GM21717 (cell line): ENCODE data around the gene PTPRN2.
"Not testable (repeated sequence)": the region's sequence is repeated elsewhere in the genome, so short reads cannot be mapped to it uniquely, and the experiment has no call there.

Experiments
- ATAC-seq: cut with Tn5 transposase; IDR thresholded peaks from one replicate; pipeline ENCODE4 v1.9.1; 2021; ENCODE audit warnings: mild to moderate bottlenecking, moderate library complexity; ENCODE audit not compliant: unreplicated experiment

Gene PTPRN2

DNA sequence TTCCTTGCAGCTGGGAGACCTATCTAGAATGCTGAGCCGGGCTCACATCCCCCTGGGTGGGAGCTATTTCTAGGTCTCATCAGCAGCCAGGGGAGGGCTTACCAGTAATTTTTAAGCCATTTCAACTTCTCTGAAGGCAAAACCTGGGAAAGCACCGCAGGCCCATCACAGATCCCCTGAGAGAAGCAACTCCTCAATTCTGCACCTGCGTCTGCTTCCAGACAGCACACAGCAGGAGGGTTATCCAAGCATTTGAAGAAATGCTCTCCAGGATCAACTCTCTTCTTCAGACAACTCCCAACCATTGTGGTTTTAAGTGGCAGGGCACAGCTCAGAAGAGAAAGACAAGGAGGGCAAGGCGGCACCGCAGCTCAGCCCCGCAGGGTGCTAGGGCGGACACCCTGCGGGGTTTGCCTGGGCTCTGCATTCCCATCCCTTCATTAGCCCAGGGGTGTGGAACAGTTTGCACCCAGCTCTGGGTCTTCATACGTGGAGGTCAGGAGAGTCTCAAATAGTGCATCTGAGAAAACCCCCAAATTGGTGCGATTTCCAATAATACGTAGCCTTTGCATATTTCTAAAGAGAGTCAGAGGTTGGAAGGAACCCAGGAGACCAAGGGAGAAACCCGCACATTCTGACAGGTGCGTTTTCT, 632.1 kb downstream of the PTPRN2 start:
- no peak for ATAC-seq

DNA sequence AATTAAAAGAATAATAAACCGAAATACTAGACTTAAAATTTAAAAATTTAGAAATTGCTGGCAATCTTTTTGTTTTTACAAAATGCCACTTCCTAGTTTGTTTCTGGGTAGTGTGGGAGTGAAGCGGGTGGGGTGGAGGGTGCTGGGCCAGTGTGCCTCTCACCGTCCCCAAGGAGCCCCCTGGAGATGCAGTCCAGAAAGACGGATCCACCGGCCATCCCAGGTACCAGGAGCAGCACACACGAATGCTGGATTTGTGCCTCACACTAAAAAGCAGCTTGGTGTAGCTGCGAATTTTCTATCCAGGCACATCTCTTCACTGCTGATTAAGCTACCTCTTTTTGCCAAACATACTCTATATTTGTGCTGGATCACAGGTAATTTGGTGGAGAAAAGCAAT, 632.7 kb downstream of the PTPRN2 start:
- no peak for ATAC-seq

DNA sequence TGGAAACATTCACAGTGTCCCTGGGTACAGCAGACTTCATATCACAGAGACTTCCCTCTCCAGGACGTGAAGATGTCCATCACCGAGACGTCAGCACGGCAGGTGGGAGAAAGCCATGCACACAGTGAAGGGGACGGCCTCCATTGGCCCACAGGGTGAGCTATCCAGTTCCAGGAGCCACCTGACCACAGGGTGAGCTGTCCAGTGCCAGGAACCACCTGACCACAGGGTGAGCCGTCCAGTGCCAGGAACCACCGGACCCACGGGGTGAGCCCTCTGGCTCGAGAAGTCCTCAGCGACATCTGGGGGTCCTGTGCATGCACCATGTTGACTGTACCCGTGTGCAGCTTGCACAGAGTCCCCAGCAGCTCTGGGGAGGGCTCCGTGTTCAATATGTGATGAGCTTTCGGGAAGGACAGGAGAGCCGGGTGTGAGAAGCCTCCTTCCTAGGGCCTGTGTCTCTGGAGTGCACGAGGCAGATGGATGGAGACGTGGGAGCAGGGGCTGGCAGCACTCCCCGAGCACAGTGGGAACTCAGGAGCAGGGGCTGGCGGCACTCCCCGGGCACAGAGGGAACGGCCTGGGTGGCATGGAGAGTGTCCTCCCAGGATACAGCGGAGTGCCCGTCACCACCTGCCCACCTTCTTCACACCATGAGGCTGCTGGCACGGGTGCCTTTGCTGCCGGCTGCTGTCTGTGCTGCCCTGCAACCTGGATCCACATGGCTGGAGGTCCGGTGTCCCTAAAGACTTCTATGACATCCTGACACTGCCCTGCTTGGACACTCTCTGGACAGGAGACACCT, 634.6 kb downstream of the PTPRN2 start:
- ATAC-seq, result no peak

DNA sequence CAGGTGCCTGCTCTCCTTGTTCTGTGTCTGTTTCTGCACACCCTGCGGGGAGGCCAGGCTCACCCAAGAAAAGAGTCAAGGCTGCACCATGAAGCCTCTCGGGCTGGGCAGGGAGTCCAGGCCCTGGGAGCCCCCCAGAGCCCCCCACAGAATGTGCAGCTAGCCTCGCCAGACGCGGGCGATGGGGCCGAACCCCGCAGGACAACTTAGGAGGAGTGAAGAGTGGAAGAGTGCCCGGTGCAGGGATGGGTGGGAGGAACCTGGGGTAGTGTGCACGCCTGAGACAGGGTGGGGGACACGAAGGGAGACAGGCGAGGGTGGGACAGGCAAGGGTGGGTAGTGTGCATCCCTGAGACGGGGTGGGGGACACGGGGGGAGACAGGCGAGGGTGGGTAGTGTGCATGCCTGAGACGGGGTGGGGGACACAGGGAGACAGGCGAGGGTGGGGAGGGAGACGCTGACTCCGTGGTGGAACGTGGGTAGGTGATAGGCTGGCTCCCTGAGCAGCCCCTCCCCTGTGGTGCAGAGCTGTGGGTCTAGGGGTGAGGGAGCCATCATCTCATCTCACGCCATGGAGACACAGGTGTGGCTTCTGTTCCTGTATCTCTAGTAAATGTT, 635.5 kb downstream of the PTPRN2 start:
- ATAC-seq, result no peak

DNA sequence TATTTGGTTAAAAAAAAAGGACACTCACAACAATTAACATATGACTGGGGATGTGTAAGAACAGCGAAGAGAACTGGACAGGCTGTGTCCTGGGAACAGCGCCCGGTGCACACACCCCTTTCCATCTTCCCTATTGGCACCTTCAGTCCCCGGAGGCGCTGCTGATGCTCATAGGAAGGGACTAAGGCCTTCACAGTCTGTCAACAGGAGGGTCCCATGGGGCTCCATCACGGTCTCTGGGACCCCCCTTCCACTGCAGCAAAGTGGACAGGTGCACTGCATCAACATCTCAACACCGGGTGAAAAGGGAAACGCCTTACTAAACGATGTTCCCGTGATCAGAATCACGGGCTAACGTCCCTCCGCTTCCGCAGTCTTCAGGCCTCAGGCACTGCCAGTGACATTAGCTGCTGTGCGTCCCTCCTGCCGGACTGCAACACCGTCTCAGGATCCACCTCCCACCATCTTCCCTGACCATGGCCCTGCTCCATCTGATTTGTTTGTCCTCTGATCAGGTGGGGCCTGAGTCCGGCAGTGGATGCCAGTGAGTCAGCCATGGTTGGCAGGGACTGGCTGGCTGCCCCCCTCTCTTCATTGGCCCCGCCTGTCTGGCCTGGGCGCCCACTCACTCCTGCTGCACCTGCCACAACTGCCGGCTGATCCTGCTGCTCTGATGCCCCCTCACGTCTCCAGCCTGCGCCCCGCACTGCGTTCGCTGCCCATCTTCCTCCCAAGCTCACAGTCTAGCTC, 636.1 kb downstream of the PTPRN2 start:
- ATAC-seq, result no peak

DNA sequence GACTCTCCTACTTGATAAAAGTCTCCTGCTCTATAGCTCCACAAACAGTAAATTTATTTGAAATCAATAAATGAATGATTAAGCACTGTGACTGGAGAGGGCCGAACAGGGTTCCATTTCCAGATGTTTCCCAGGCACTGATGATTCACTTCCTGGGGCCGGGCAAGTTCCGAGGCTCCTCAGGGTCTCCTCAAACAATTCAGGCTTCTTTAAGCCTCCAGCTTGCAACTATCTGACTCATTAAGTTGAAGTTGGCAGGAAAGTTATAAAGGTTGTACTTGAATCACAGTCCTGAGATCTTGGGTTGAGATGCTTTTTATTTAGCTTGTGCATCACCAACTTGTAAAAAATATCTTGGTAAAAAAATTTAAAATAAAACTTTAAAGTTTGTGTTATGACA, 637.9 kb downstream of the PTPRN2 start:
- ATAC-seq, result no peak

DNA sequence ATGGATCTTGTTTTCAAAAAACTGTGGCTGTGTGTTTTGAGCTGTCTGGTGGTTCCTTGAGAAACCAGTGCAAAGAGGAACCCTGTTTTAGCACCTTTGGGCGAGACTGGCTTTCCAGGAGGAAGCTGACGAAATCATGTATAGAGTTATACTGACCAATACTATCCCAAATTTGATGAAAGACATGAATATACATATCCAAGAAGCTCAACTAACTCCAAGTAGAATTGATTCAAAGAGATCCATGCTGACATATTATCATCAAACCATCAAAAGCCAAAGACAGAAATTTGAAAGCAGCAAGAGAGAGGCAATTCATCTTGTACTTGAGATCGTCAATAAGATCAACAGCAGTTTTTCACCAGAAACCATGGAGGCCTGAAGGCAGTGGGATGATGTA, 640.1 kb downstream of the PTPRN2 start:
- no peak for ATAC-seq

DNA sequence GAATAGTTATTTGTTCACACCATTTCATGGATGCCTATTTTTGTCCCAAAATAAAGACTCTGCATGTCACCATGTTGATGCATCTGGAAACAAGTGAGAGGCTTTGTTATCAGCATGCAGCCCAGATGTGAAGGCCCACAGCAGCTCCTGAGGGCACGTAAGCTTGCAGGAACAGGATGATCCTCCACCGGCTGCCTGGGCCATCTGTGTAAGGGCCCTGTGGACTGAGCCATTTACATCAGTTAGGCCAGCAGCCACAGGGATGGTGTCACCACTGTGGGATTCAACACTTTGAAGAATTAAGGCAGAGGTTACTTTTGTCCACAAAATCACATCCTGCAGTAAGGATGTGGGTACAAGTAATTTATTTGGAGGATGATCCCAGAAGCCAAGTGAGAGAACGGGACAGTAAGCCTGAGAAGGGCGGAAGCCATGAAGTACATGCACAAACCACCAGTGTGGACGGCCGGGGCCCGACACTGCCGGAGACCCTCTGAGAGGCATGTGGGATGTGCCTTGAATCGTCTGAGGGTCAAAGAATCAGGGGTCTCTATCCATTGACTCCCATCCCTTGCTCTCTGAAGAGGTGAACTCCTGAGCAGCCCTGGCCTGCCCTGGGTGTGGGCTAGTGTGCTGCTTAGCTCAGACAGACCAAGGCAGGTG, 641.1 kb downstream of the PTPRN2 start:
- no peak for ATAC-seq

DNA sequence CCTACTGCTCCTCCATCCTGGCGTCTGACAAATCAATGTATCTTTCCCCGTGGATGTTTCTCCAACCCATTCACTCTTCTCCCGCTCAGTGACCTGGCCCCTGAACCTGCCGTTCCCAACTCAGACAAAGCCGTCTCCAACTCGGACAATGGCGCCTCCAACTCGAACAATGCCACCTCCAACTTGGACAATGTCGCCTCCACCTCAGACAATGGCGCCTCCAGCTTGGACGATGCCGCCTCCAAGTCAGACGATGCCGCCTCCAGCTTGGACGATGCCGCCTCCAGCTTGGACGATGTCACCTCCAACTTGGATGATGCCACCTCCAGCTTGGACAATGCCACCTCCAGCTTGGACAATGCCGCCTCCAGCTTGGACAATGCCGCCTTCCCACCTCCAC, 642.2 kb downstream of the PTPRN2 start:
- ATAC-seq, result no peak

DNA sequence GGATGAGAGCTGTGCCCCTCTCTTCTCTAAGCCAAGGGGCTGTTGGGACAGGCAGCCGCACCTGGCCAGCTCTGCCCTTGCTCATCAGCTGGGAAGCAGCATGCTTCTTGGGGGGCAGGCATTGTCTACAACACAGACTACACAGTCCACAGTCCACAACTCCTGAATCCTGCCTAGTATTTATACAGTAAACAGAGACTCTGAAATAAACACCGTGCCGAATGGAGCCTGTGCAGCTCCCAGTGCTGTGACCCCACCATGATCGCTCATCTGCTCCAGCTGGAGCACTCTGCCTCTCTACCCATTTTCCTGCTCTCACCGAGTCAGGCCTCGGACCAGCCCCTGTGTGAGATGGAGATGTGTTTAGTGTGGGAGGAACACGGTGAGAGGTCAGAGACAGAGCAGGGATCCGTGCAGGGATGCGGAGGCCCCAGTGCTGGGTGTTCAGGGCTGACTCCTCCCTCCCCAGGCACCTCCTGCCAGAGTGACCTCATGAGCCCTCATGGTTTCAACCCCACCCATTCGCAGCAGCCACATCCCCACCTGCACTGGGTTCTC, 642.8 kb downstream of the PTPRN2 start:
- ATAC-seq, result no peak

DNA sequence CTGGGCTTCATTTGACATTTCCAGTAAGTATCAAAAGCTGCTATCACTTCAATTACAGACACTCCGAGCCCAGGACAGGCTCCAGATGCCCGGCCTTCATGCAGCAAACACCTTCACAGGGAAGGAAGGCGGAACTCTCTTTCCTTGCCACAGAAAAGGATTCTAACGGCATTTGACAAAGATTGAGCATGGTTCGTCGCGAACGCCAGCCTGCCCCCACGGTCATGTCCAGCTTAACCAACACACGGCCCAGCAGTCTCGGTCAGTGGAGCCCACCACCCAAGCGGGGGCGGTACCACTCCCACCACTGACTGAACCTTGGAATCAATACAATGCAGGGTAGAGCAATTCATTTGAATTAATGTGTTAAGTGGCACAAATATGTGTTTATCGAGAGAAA, 643.6 kb downstream of the PTPRN2 start:
- no peak for ATAC-seq

DNA sequence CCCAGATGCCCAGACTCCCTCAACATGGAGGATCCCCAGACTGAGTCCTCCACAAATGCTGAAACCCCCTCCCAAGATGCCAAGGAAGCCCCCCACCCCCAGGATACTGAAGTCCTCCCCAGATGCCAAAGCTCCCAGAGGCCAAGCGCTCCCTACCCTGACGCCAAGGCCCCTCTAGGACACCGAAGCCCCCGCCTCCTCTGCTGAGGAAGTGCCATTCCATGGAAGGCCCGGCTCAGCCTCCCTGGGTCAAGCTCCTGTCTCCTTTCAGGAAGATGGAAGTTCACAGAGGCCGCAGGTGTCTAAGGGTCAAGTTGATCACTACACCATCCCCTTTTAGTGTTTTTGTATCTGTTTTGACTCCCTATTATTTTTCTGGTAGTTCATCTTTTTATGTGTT, 644.1 kb downstream of the PTPRN2 start:
- ATAC-seq, result no peak

DNA sequence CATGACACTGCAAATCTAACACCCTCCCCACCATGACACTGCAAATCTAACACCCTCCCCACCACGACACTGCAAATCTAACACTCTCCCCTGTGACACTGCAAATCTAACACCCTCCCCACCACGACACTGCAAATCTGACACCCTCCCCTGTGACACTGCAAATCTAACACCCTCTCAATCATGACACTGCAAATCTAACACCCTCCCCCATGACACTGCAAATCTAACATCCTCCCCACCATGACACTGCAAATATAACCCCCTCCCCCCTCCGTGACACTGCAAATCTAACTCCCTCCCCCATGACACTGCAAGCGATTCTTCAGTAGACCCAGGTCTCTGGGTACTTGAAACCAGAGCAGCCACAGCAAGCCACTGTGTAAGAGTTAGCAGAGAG, 646.4 kb downstream of the PTPRN2 start:
- no peak for ATAC-seq

DNA sequence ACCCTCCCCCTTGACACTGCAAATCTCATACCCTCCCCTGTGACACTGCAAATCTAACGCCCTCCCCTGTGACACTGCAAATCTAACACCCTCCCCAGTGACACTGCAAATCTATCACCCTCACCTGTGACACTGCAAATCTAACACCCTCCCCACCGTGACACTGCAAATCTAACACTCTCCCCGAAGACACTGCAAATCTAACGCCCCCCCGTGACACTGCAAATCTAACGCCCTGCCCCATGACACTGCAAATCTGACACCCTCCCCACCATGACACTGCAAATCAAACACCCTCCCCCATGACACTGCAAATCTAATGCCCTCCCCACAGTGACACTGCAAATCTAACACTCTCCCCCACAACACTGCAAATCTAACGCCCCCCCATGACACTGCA, 647.1 kb downstream of the PTPRN2 start:
- no peak for ATAC-seq

DNA sequence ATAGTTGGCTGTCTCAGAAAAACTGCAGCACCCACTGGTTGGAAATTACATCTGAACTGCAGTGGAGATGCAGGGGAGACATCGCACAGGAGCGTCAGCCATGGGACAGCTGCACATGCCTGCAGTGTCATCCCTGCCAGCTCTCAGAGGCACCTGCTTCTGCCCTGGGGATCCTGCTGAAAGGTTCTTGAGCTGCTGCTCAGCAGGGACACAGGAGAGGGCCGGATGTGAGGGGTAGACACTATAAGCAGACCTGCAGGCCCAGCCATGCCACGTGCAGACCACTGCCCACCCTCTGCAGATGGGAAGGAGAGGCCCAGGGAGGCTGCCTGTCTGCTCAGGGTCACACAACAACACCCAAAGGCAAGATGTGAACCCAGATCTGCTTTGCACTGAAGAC, 649.4 kb downstream of the PTPRN2 start:
- ATAC-seq, result no peak

DNA sequence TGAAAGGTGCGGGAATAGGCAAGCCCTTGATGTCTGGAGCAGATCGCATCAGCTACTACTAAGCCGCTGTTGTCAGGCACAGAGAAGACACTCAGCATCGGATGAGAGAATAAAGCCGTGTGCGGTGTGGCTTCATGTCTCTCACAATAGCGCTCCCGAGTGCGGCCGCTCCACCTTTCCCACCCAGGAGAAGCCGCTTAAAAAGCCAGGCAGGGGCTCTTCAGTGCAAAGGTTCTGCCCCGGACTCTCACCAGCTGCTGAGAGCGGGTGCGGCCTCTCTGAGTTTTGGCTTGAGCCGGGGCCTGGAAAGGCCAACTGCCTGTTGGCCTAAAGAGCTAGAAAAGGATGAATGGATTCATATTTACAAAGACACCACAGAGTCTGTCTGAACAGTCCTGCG, 650.2 kb downstream of the PTPRN2 start:
- no peak for ATAC-seq

DNA sequence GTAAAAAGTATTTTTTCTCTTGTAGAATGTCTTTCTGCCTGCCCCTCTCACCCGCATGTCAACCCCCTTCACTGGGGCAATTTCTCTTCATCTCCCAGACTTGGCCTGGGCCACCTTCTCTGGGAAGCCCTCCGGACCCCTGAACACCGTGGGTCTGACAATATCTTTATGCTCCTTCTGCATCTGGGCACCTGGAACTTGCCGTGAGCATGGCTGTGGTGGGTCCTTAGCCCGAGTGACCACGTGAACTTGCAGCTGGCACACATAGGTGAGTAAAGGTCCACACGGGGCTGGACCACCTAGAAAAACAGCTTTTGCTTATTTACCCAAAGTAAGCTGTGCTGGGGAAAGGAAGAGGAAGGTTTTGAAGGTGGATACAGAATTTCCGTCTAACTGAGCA, 650.6 kb downstream of the PTPRN2 start:
- no peak for ATAC-seq

DNA sequence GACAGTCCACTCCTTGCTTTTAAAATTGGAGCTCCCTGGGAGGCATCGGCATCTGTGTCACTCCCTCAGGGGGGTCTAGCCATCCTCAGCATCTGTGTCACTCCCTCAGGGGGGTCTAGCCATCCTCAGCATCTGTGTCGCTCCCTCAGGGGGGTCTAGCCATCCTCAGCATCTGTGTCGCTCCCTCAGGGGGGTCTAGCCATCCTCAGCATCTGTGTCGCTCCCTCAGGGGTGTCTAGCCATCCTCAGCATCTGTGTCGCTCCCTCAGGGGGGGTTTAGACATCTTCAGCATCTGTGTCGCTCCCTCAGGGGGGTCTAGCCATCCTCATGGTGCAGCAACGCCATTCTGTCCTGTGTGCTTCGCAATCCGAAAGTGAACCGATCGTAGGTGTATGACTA, 651.9 kb downstream of the PTPRN2 start:
- ATAC-seq, result not testable (repeated sequence)

DNA sequence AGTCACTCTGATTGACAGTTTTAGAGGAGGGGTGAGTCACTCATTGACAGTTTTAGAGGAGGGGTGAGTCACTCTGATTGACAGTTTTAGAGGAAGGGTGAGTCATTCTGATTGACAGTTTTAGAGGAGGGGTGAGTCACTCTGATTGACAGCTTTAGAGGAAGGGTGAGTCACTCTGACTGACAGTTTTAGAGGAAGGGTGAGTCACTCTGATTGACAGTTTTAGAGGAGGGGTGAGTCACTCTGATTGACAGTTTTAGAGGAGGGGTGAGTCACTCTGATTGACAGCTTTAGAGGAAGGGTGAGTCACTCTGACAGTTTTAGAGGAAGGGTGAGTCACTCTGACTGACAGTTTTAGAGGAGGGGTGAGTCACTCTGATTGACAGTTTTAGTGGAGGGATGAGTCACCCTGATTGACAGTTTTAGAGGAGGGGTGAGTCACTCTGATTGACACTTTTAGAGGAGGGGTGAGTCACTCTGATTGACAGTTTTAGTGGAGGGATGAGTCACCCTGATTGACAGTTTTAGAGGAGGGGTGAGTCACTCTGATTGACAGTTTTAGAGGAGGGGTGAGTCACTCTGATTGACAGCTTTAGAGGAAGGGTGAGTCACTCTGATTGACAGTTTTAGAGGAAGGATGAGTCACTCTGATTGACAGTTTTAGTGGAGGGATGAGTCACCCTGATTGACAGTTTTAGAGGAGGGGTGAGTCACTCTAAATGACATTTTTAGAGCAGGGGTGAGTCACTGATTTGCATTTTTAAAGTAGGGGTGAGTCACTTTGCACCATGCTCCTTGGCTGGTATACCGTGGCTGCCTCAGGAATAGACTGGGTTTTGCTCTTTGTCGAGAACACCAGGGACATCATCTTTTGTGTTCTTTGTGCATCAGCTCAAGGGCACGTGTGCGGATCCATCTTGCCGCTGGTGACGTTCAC, 654.1 kb downstream of the PTPRN2 start:
- not testable (repeated sequence) for ATAC-seq
